ENCODE data around the gene RRP15. TPM values are rescaled to one million over a fixed set of nuclear protein-coding genes. Genes with fewer than 3 reads are reported as not detected.

Gene RRP15
- total RNA-seq, 1 donor from 2014 or later, result 28.4 TPM

DNA sequence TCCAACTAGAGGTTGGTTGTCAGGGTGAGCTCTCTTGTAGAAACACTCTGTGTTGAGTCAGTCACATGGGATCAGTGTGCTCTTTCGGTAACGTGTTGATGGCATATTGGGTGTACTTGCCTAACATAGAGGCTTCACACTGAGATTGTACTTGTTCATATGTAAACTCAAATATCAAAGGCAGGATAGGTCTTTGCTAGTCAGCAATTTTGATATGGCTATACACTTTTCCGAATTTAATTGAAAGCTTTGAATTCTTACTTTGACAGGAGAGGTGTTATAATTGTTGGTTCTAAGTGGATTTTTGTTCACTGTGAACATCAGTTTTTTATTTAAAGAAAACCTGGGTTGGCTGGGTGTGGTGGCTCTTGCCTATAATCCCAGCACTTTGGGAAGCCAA lies 43.7 kb downstream of the RRP15 start:
- Histone ChIP-seq H3K36me3 (ENCODE audit: insufficient read depth, low read length) (no peaks in the 10 kb centered on the region), H4K20me1 (ENCODE audit: insufficient read depth, low read length) (no peaks in the 10 kb centered on the region), H3K27me3 (ENCODE audit: insufficient read depth, low read length) (no peaks in the 10 kb centered on the region), H3K4me3 (ENCODE audit: insufficient read depth, low read depth, low read length) (no peak overlapping the region), H2AFZ (ENCODE audit: low read depth, low read length) (no peak overlapping the region), H3K4me2 (ENCODE audit: low read length) (no peak overlapping the region), H3K79me2 (ENCODE audit: insufficient read depth, low read length) (no peaks in the 10 kb centered on the region), H3K27ac (ENCODE audit: low read depth, low read length) (no peak overlapping the region), H3K4me1 (ENCODE audit: insufficient read depth, low read length) (no peaks in the 10 kb centered on the region), H3K9me3 (ENCODE audit: insufficient read depth, low read depth, low read length) (no peaks in the 10 kb centered on the region), H3K9ac (ENCODE audit: low read length) (no peak overlapping the region)
- no peaks in the 10 kb centered on the region for H3K27me3 Mint-ChIP-seq (ENCODE audit: low read depth, unreplicated experiment)
- H3K9me3 Mint-ChIP-seq (ENCODE audit: unreplicated experiment), result no peaks in the 10 kb centered on the region
- peaks cover 4% of the 10 kb centered on the region for H3K36me3 Mint-ChIP-seq (ENCODE audit: low read depth, unreplicated experiment)
- no peak for DNase-seq (ENCODE audit: low read depth)
- H3K27ac Mint-ChIP-seq (ENCODE audit: unreplicated experiment), result no peak overlapping the region
- no peak for FAIRE-seq
- TF ChIP-seq, protein P1, sequence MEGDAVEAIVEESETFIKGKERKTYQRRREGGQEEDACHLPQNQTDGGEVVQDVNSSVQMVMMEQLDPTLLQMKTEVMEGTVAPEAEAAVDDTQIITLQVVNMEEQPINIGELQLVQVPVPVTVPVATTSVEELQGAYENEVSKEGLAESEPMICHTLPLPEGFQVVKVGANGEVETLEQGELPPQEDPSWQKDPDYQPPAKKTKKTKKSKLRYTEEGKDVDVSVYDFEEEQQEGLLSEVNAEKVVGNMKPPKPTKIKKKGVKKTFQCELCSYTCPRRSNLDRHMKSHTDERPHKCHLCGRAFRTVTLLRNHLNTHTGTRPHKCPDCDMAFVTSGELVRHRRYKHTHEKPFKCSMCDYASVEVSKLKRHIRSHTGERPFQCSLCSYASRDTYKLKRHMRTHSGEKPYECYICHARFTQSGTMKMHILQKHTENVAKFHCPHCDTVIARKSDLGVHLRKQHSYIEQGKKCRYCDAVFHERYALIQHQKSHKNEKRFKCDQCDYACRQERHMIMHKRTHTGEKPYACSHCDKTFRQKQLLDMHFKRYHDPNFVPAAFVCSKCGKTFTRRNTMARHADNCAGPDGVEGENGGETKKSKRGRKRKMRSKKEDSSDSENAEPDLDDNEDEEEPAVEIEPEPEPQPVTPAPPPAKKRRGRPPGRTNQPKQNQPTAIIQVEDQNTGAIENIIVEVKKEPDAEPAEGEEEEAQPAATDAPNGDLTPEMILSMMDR (IDR thresholded peaks at IDR 0.05; ENCODE audit: insufficient read depth, low read depth, low read length), result no peak
- TF ChIP-seq EZH2 (IDR thresholded peaks at IDR 0.05; ENCODE audit: insufficient read depth, low read length), result no peak
- H3K4me1 Mint-ChIP-seq (ENCODE audit: low read depth, unreplicated experiment), result peaks cover 3% of the 10 kb centered on the region
- no peak overlapping the region for H3K4me3 Mint-ChIP-seq (ENCODE audit: unreplicated experiment)

DNA sequence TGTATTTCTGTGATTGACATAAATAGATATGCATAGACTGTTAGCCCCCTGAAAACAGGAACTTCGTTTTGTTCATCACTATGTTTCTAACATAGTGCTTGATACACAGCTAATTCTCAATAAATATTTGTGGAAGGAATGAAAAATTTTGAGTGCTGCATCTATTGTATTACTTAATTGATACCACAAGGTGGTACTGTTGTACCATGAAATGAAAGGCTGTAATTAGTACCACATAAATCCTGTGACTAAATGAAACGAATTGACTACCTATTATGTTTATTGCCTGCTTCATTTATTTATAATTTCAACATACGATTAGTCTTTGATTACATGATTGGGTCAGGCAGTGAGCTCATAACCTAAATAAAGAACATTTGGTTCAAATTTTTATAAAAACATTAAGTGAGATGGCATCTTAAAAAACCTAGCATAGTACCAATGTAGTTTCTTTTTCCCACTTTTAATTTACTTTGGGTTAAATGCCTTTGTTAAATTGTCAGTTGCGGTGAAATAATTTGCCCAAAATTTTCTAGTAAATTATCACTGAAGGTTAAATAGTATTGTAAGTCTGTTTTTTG lies 45.0 kb downstream of the RRP15 start:
- Mint-ChIP-seq H3K36me3 (ENCODE audit: low read depth, unreplicated experiment) (peaks cover 3% of the 10 kb centered on the region), H3K9me3 (ENCODE audit: unreplicated experiment) (no peaks in the 10 kb centered on the region), H3K4me3 (ENCODE audit: unreplicated experiment) (no peak overlapping the region), H3K27me3 (ENCODE audit: low read depth, unreplicated experiment) (no peaks in the 10 kb centered on the region), H3K4me1 (ENCODE audit: low read depth, unreplicated experiment) (peaks cover 3% of the 10 kb centered on the region), H3K27ac (ENCODE audit: unreplicated experiment) (no peak overlapping the region)
- Histone ChIP-seq H2AFZ (ENCODE audit: low read depth, low read length) (no peak overlapping the region), H3K27me3 (ENCODE audit: insufficient read depth, low read length) (no peaks in the 10 kb centered on the region), H3K4me2 (ENCODE audit: low read length) (no peak overlapping the region), H3K9me3 (ENCODE audit: insufficient read depth, low read depth, low read length) (no peaks in the 10 kb centered on the region), H3K4me3 (ENCODE audit: insufficient read depth, low read depth, low read length) (no peak overlapping the region), H3K9ac (ENCODE audit: low read length) (no peak overlapping the region), H3K4me1 (ENCODE audit: insufficient read depth, low read length) (no peaks in the 10 kb centered on the region), H3K27ac (ENCODE audit: low read depth, low read length) (peak overlapping the region; percentile 15), H3K36me3 (ENCODE audit: insufficient read depth, low read length) (no peaks in the 10 kb centered on the region), H4K20me1 (ENCODE audit: insufficient read depth, low read length) (no peaks in the 10 kb centered on the region), H3K79me2 (ENCODE audit: insufficient read depth, low read length) (no peaks in the 10 kb centered on the region)
- TF ChIP-seq EZH2 (IDR thresholded peaks at IDR 0.05; ENCODE audit: insufficient read depth, low read length), result no peak
- TF ChIP-seq, protein P1 (IDR thresholded peaks at IDR 0.05; ENCODE audit: insufficient read depth, low read depth, low read length), result peak; percentile 53
- FAIRE-seq (peak; percentile 20), DNase-seq (ENCODE audit: low read depth) (peak; percentile 27)

DNA sequence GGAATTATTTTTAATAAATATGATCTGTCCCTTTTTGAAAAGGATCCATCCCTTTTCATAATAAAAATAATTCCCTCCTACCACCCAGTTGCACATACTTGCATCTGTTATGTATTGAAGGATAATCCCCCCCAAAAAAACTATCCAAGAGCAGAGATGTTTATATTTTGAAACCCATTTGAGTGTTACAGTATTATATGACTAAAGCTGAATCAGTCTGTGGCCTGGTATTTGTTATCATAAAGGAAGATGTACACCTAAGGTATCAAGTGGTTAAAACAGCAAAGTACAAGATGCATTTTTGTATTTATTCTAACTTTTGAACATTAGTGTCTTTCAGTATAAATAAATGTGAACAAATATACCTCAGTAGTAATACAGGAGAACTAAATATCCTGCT lies 47.3 kb downstream of the RRP15 start:
- H3K4me1 Mint-ChIP-seq (ENCODE audit: low read depth, unreplicated experiment), result peaks cover 9% of the 10 kb centered on the region
- FAIRE-seq (no peak), DNase-seq (ENCODE audit: low read depth) (no peak)
- Histone ChIP-seq H4K20me1 (ENCODE audit: insufficient read depth, low read length) (no peaks in the 10 kb centered on the region), H3K4me1 (ENCODE audit: insufficient read depth, low read length) (peaks cover 7% of the 10 kb centered on the region), H2AFZ (ENCODE audit: low read depth, low read length) (no peak overlapping the region), H3K9ac (ENCODE audit: low read length) (no peak overlapping the region), H3K79me2 (ENCODE audit: insufficient read depth, low read length) (no peaks in the 10 kb centered on the region), H3K4me2 (ENCODE audit: low read length) (no peak overlapping the region), H3K27me3 (ENCODE audit: insufficient read depth, low read length) (no peaks in the 10 kb centered on the region), H3K9me3 (ENCODE audit: insufficient read depth, low read depth, low read length) (no peaks in the 10 kb centered on the region), H3K27ac (ENCODE audit: low read depth, low read length) (no peak overlapping the region), H3K36me3 (ENCODE audit: insufficient read depth, low read length) (no peaks in the 10 kb centered on the region), H3K4me3 (ENCODE audit: insufficient read depth, low read depth, low read length) (no peak overlapping the region)
- no peak for TF ChIP-seq EZH2 (IDR thresholded peaks at IDR 0.05; ENCODE audit: insufficient read depth, low read length)
- TF ChIP-seq, protein P1 (IDR thresholded peaks at IDR 0.05; ENCODE audit: insufficient read depth, low read depth, low read length), result no peak
- H3K36me3 Mint-ChIP-seq (ENCODE audit: low read depth, unreplicated experiment), result peaks cover 2% of the 10 kb centered on the region
- H3K27me3 Mint-ChIP-seq (ENCODE audit: low read depth, unreplicated experiment), result no peaks in the 10 kb centered on the region
- H3K4me3 Mint-ChIP-seq (ENCODE audit: unreplicated experiment), result no peak overlapping the region
- H3K9me3 Mint-ChIP-seq (ENCODE audit: unreplicated experiment), result no peaks in the 10 kb centered on the region
- no peak overlapping the region for H3K27ac Mint-ChIP-seq (ENCODE audit: unreplicated experiment)
